GM21526 (cell line): ENCODE measurements around the gene POLD4.
A peak's percentile ranks its signal among the peaks of the same experiment; 100 is the strongest.
"Not testable (repeated sequence)": the region's sequence is repeated elsewhere in the genome, so short reads cannot be mapped to it uniquely, and the experiment has no call there.

Experiments
- ATAC-seq: cut with Tn5 transposase; IDR thresholded peaks from one replicate; pipeline ENCODE4 v1.9.1; 2021; ENCODE audit warnings: moderate library complexity; ENCODE audit not compliant: unreplicated experiment, low FRiP score

POLD4 gene

DNA sequence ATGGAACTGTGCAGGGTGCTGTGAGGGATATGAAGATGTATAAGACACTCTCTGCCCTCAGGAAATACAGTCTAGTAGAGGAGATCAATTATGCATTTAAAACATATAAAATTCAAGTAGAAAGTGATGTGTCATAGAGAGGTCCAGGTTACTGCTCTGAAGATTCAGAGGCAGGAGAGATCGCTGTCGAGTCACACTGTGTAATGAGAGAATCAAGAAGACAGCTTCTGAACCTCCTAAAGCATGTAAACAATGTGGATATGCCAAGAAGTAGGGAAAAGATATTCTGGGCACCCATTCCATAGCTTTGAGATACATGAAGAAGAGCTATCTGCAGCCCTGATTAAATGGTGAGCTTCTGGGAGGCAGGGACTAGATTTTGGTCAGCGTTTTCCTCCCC is 33.3 kb downstream of the POLD4 start:
- no peak for ATAC-seq

DNA sequence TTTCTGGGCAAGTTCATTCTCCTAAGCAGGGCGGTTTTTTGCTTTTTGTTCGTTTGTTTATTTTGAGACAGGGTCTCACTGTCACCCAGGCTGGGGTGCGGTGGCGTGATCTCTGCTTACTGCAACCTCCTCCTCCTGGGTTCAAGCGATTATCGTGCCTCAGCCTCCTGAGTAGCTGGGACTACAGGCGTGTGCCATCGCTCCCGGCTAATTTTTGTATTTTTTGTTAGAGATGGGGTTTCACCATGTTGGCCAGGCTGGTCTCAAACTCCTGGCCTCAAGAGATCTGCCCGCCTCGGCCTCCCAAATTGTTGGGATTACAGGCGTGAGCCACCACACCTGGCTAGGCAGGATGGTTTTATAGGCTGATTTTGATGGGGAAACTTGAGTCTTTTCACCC is 34.5 kb downstream of the POLD4 start:
- ATAC-seq: not testable (repeated sequence)

- no peak for ATAC-seq
These were observed 35.3 kb downstream of the POLD4 start for GRCh38 chr11:67317888-67318555.

- ATAC-seq: peak; percentile 74
These were observed 36.0 kb downstream of the POLD4 start for GRCh38 chr11:67317205-67317887.

DNA sequence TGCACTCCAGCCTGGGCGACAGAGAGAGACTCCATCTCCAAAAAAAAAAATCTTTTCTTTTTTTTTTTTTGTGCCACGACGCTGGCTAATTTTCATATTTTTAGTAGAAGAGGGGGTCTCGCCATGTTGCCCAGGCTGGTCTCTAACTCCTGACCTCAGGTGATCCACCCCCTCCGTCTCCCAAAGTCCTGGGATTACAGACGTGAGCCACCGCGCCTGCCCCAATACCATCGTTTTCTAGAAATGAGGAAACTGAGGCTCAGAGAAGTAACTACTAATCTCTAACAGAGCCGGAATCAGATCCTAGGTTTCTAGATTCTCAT is 36.5 kb downstream of the POLD4 start:
- no peak for ATAC-seq

DNA sequence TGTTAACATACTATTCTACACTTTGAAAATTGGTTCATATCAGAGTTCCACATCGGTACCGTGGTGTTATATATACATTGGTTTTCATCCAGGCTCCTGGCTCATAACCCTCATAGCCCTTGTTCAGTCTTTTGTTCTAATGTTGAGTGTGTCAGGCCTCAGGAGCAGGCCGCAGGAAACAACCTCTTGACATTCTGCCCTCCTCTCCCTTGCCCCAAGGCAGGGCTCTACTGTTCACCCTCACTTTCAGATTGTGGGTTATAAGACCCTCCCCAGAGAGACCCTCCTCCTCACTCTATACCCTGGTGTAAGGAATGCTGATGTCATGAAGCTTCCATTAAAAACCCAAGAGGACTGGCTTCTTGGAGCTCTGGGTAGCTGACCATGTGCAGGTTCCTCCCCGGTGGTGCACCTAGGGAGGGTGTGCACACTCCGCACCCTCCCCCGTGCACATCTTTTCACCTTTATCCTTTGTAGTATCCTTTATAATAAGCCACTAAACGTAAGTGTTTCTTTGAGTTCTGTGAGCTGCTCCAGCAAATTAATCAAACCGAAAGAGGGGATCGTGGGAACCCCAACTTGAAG is 37.9 kb downstream of the POLD4 start:
- ATAC-seq: no peak

DNA sequence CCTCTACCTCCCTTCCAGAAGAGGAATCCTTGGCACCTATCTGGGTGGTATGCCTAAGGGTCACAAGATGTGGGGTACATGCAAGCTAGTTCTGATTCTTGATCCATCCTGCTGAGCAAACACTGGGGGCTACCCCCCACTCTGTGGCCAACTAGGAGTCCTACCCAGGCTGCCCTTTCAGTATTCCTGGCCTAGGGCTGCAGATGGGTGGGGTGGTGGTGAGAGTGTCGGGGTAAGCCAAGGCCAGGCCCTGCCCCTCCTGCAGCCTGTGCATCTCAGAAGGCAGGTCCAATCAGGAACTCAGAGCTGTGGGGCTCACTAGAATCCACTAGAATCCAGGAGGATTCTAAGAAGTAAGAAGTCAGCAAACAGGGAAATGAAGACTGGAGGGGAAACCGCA is 39.1 kb downstream of the POLD4 start:
- ATAC-seq: no peak

DNA sequence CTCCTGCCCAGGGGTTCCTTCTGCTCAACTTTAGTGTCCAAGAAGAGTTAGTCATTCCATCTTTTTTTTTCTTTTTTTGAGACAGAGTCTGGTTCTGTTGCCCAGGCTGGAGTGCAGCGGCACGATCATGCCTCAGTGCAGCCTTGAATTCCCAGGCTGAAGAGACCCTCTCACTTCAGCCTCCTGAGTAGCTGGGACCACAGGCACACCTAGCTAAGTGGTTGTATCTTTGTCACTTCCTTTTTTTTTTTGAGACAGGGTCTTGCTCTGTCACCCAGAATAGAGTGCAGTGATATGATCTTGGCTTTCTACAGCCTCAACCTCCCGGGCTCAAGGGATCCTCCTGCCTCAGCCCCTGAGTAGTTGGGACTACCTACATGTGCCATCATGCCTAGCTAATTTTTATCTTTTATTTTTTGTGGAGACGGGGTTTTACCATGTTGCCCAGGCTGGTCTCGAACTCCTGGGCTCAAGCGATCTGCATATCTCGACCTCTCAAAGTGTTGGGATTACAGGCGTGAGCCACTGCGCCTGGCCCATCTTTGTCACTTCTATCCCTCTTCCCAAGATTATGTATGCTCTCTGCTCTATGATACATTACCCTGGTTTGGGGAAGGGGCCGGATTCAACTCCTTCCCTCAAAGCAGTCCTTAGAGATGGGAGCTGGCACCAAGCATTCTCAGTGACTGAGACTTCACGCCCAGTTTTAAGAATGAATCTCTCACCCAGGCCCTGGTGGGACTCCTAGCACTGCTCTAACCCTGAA is 40.0 kb downstream of the POLD4 start:
- ATAC-seq: no peak

GRCh38 chr11:67312187-67313021 is 40.9 kb downstream of the POLD4 start:
- ATAC-seq: no peak

- ATAC-seq: no peak
These were observed 41.7 kb downstream of the POLD4 start for GRCh38 chr11:67311556-67312082.

GRCh38 chr11:67311051-67311555 is 42.2 kb downstream of the POLD4 start:
- no peak for ATAC-seq

- no peak for ATAC-seq
These were observed 42.9 kb downstream of the POLD4 start for GRCh38 chr11:67310246-67311050.

DNA sequence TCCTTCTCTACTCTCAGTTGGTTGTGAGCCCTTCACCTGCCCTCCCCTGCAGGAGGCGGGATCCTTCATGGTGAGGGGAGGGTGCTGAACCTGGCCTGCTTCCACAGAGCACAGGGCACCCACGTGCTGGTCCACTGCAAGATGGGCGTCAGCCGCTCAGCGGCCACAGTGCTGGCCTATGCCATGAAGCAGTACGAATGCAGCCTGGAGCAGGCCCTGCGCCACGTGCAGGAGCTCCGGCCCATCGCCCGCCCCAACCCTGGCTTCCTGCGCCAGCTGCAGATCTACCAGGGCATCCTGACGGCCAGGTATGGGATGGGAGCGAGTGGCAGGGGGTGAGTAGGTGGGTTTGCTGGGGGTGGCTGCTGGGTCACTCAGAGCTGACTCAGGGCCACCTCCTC is 43.7 kb downstream of the POLD4 start:
- ATAC-seq: no peak

DNA sequence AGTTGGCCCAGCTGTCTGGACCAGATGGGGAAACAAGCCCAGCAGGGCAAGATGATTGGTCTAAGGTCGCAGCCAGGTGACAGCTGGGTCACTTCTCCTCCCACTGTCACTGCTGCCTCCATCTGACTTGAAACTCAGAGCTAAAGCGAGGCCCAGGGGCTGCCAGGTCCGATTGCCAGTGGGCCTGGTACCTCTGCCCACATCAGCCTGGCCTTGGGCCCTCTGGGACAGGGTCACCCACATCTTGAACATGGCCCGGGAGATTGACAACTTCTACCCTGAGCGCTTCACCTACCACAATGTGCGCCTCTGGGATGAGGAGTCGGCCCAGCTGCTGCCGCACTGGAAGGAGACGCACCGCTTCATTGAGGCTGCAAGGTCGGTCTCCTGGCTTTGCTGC is 44.2 kb downstream of the POLD4 start:
- ATAC-seq: no peak

GRCh38 chr11:67308031-67308866 is 45.1 kb downstream of the POLD4 start:
- ATAC-seq: no peak

- ATAC-seq: no peak
These were observed 45.8 kb downstream of the POLD4 start for GRCh38 chr11:67307545-67308001.

DNA sequence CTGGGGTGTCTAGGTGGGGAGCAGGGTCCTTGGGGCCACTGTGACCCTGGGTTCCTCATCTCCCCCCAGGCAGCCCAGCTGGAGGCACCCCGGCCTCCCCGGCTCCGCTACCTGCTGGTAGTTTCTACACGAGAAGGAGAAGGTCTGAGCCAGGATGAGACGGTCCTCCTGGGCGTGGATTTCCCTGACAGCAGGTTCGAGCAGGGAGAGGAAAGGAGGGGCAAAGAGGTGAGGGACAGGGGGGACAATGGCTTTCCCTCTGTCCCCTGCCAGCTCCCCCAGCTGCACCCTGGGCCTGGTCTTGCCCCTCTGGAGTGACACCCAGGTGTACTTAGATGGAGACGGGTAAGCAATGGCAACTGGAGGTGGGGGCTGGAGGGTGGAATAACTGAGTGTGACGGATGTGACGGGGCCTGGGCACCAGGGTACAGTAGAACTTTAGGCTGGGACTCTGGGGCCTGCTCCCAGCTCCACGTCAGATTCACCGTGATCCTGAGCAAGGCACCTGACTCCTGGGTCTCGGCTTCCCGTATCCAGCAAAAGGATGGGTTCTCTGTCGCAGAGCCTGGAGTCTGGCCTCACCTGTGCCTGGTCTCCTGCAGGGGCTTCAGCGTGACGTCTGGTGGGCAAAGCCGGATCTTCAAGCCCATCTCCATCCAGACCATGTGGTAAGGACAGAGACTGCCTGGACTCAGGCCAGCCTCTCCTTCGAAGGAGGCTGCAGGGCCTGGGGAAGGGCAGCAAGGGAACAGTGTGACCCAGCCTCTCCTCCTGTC is 46.4 kb downstream of the POLD4 start:
- ATAC-seq: no peak
